ENCODE measurements around the gene TRIM67.

The TRIM67 gene

DNA sequence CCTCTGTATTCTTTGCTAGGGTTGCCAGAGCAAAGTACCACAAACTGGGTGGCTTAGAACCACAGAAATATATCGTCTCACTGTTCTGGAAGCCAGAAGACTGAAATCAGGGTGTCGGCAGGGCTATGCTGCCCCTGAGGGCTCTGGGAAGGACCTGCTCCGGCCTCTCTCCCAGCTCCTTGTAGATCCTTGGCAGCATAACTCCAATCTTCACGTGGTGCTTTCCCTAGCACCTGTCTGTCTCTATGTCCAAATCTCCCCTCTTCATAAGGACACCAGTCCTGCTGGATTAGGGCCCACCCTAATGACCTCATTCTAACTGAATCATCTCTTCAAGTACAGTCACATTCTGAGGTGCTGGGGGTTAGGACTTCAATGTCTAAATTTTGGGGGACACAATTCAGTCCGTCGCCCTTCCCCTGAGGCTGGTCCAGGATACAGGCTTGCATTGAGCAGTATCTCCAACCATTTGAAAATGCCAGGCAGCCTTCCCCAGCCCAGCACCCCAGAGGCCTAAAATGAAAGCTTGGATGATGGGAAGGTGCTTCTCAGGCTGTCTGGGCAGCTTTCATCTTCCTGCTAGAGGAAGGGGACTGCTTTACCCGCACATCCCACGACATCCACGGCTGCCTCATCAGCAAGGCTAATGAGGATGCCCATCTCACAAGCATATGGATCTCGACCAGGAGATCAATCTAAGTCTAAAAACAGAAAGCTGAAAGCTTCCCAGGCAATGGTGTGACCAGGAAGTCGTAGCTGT, 24.7 kb downstream of the TRIM67 start:
- H3K4me3 Mint-ChIP-seq = no peak overlapping the region

DNA sequence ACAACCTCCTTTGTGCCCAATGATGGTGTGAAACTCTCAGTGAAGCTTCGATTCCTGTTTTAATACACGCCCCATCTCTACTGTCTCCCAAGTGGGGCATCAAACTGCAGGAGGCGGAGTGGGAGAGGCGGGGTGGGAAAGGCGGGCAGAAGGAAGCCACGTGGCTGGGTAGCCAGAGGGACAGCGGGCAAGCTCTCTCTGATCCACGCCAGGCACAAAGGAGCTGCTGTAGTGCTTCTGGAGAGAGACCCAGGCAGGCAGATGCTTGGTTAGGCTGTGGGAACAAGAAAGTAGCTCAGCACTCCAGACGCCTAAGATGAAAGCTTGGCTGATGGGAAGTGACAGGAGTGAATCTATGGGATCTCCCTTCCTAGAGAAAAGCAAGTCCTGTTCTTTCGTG, 25.7 kb downstream of the TRIM67 start:
- no peaks in the 10 kb centered on the region for H3K4me1 Mint-ChIP-seq
- H3K36me3 Mint-ChIP-seq = no peaks in the 10 kb centered on the region
- H3K27ac Mint-ChIP-seq = no peak overlapping the region
- no peak for ATAC-seq
- H3K4me3 Mint-ChIP-seq = no peak overlapping the region
- H3K9me3 Mint-ChIP-seq = peaks cover 2% of the 10 kb centered on the region
- peaks cover 48% of the 10 kb centered on the region for H3K27me3 Mint-ChIP-seq

More for the DNA sequence above, 24.7 kb downstream of the TRIM67 start:
- Mint-ChIP-seq H3K9me3 (peaks cover 2% of the 10 kb centered on the region), H3K4me1 (no peaks in the 10 kb centered on the region), H3K36me3 (no peaks in the 10 kb centered on the region), H3K27me3 (peaks cover 48% of the 10 kb centered on the region), H3K27ac (no peak overlapping the region)
- no peak for ATAC-seq

GRCh38 chr1:231188072-231188471, 26.2 kb downstream of the TRIM67 start:
- Mint-ChIP-seq H3K36me3 (no peaks in the 10 kb centered on the region), H3K4me1 (no peaks in the 10 kb centered on the region), H3K4me3 (no peak overlapping the region), H3K9me3 (peaks cover 2% of the 10 kb centered on the region), H3K27ac (no peak overlapping the region), H3K27me3 (peaks cover 47% of the 10 kb centered on the region)
- ATAC-seq = no peak

GRCh38 chr1:231188768-231189167, 26.9 kb downstream of the TRIM67 start:
- Mint-ChIP-seq H3K4me1 (no peaks in the 10 kb centered on the region), H3K9me3 (peaks cover 2% of the 10 kb centered on the region), H3K36me3 (no peaks in the 10 kb centered on the region), H3K27ac (no peak overlapping the region), H3K27me3 (peaks cover 47% of the 10 kb centered on the region), H3K4me3 (no peak overlapping the region)
- ATAC-seq = no peak

GRCh38 chr1:231189683-231190270, 27.9 kb downstream of the TRIM67 start:
- Mint-ChIP-seq H3K4me3 (no peak overlapping the region), H3K27me3 (peaks cover 45% of the 10 kb centered on the region), H3K27ac (no peak overlapping the region), H3K9me3 (peaks cover 2% of the 10 kb centered on the region), H3K36me3 (no peaks in the 10 kb centered on the region), H3K4me1 (no peaks in the 10 kb centered on the region)
- ATAC-seq = no peak

DNA sequence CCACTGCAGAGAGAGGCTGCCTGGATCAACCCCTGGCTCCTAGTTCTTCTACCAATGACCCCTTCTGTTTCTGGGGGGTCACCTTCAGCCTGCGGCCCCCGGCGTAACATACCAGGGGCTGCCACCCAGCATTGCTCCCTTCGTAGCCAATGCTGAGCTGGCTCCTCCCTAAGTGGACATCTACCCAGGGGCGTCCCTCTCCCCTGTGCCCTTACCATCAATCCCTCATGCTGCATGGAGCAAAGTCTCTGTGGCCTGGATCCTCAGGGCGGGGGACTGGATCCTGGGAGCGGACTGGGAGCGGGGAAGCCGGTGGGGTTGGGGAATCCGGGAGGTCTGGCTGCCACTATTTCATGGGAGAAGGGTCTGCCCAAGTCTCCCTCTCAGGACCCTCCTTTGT, 28.6 kb downstream of the TRIM67 start:
- no peak for ATAC-seq
- Mint-ChIP-seq H3K36me3 (no peaks in the 10 kb centered on the region), H3K4me1 (no peaks in the 10 kb centered on the region), H3K9me3 (peaks cover 2% of the 10 kb centered on the region), H3K4me3 (no peak overlapping the region), H3K27me3 (peaks cover 41% of the 10 kb centered on the region), H3K27ac (no peak overlapping the region)

- H3K27ac Mint-ChIP-seq = no peak overlapping the region
- no peaks in the 10 kb centered on the region for H3K4me1 Mint-ChIP-seq
- peaks cover 2% of the 10 kb centered on the region for H3K9me3 Mint-ChIP-seq
- no peaks in the 10 kb centered on the region for H3K36me3 Mint-ChIP-seq
- no peak for ATAC-seq
- no peak overlapping the region for H3K4me3 Mint-ChIP-seq
- peaks cover 35% of the 10 kb centered on the region for H3K27me3 Mint-ChIP-seq
These were observed 30.8 kb downstream of the TRIM67 start for GRCh38 chr1:231192620-231193163.

GRCh38 chr1:231193710-231194340, 32.0 kb downstream of the TRIM67 start:
- peaks cover 2% of the 10 kb centered on the region for H3K9me3 Mint-ChIP-seq
- ATAC-seq = no peak
- peaks cover 35% of the 10 kb centered on the region for H3K27me3 Mint-ChIP-seq
- no peak overlapping the region for H3K27ac Mint-ChIP-seq
- H3K4me1 Mint-ChIP-seq = no peaks in the 10 kb centered on the region
- no peak overlapping the region for H3K4me3 Mint-ChIP-seq
- no peaks in the 10 kb centered on the region for H3K36me3 Mint-ChIP-seq

GRCh38 chr1:231194476-231194842, 32.6 kb downstream of the TRIM67 start:
- H3K27me3 Mint-ChIP-seq = peaks cover 35% of the 10 kb centered on the region
- H3K9me3 Mint-ChIP-seq = no peaks in the 10 kb centered on the region
- no peaks in the 10 kb centered on the region for H3K4me1 Mint-ChIP-seq
- ATAC-seq = no peak
- no peak overlapping the region for H3K4me3 Mint-ChIP-seq
- no peaks in the 10 kb centered on the region for H3K36me3 Mint-ChIP-seq
- H3K27ac Mint-ChIP-seq = no peak overlapping the region

DNA sequence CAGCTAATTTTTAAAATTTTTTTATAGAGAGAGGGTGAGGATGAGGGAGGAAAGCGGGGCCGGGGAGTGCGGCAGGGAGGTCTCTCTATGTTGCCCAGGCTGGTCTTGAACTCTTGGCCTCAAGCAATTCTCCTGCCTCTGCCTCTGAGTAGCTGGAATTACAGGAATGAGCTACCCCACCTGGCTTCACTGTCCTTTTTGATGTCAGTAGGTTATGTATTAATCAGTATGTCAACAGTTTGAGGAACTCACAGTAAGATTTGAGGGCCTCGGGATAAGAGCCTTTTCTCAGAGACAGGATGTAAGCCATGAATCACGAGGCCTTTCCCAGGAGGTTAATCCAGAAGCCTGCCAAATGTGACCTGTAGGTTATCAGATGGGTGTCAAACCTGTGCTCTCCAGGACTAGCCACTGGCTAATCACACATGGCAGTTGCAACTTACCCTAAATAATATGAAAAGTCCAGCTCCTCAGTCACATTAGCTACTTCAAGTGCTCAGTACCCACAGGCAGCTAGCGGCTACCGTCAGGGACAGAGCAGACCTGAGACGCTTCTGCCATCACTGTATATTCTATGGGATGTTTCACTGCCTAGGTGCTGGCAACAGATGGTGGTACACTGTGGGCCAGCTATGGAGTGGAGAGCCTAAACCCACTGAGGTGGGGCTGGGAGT, 33.1 kb downstream of the TRIM67 start:
- H3K36me3 Mint-ChIP-seq = no peaks in the 10 kb centered on the region
- H3K9me3 Mint-ChIP-seq = no peaks in the 10 kb centered on the region
- H3K4me1 Mint-ChIP-seq = no peaks in the 10 kb centered on the region
- H3K4me3 Mint-ChIP-seq = no peak overlapping the region
- H3K27ac Mint-ChIP-seq = no peak overlapping the region
- no peak for ATAC-seq
- peaks cover 35% of the 10 kb centered on the region for H3K27me3 Mint-ChIP-seq

DNA sequence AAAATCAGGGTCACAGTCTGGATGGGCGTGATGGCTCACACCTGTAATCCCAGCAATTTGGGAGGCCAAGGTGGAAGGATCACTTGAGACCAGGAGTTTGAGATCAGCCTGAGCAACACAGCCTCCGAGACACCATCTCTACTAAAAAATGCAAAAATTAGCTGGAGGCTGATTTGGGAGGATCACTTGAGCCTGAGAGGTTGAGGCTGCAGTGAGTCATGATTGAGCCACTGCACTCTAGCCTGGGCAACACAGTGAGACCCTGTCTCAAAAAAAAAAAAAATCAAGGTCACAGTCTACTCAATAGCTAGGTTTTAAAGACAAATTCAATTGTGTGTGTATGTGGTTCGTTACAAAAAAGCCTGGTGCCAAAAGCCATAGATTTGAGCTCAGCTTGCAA, 34.4 kb downstream of the TRIM67 start:
- no peak for ATAC-seq
- Mint-ChIP-seq H3K27me3 (peaks cover 35% of the 10 kb centered on the region), H3K4me1 (no peaks in the 10 kb centered on the region), H3K4me3 (no peak overlapping the region), H3K9me3 (no peaks in the 10 kb centered on the region), H3K27ac (no peak overlapping the region), H3K36me3 (no peaks in the 10 kb centered on the region)

DNA sequence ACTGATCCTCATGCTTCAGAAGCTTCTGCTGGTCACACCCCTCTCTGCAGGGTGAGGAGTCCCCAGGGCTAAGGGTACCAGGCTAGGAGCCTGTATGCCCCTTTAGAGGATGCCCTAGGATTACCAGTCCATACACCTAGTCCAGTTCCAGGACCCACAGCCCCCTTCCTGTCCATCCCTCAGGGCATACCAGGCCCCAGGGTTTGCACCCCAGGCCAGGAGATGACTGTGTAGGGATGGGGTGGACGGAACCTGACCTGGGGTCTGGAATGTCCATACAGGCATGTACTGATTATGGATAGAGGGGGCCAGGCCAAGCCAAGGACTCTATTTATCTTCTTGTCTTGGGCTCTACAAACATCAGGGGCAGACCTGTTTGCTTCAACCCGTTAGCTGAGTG, 34.9 kb downstream of the TRIM67 start:
- no peak for ATAC-seq
- H3K36me3 Mint-ChIP-seq = no peaks in the 10 kb centered on the region
- peaks cover 3% of the 10 kb centered on the region for H3K4me1 Mint-ChIP-seq

GRCh38 chr1:231199868-231200267, 38.0 kb downstream of the TRIM67 start:
- H3K9me3 Mint-ChIP-seq = no peaks in the 10 kb centered on the region
- no peak for ATAC-seq
- H3K27me3 Mint-ChIP-seq = peaks cover 31% of the 10 kb centered on the region
- no peak overlapping the region for H3K4me3 Mint-ChIP-seq
- no peak overlapping the region for H3K27ac Mint-ChIP-seq
- H3K4me1 Mint-ChIP-seq = peaks cover 8% of the 10 kb centered on the region
- no peaks in the 10 kb centered on the region for H3K36me3 Mint-ChIP-seq

More for the DNA sequence above, 34.9 kb downstream of the TRIM67 start:
- Mint-ChIP-seq H3K27me3 (peaks cover 35% of the 10 kb centered on the region), H3K9me3 (no peaks in the 10 kb centered on the region), H3K4me3 (no peak overlapping the region), H3K27ac (no peak overlapping the region)

GRCh38 chr1:231200388-231201031, 38.7 kb downstream of the TRIM67 start:
- Mint-ChIP-seq H3K9me3 (no peaks in the 10 kb centered on the region), H3K27me3 (peaks cover 28% of the 10 kb centered on the region), H3K36me3 (no peaks in the 10 kb centered on the region), H3K27ac (no peak overlapping the region), H3K4me1 (peaks cover 8% of the 10 kb centered on the region), H3K4me3 (no peak overlapping the region)
- no peak for ATAC-seq
